H1 (cell line): Measurements from ENCODE around the gene ALG11.
A peak's percentile ranks its signal among the peaks of the same experiment; 100 is the strongest.

Experiments used
- CTCF ChIP-seq, 3 experiments: IDR thresholded peaks; 1 replicate in 2 of 3; 2 replicates in 1 of 3; pipeline versions ENCODE4 v1.5.1 to v1.6.1; 2011; ENCODE audit warnings: low read length in 3 of 3, mild to moderate bottlenecking in 3 of 3, inconsistent platforms in 2 of 3, low read depth in 1 of 3, moderate library complexity in 1 of 3; ENCODE audit not compliant: insufficient read depth in 1 of 3; ENCODE audit errors: control extremely low read depth in 1 of 3
- EGR1 ChIP-seq: IDR thresholded peaks from 2 replicates; pipeline ENCODE4 v1.6.1; 2011; ENCODE audit warnings: low read depth, low read length, borderline replicate concordance

GRCh38 chr13:52001120-52001731 lies 11.0 kb upstream of the ALG11 start:
- TF ChIP-seq CTCF (IDR thresholded peaks at IDR 0.05; ENCODE audit: control extremely low read depth in 1 of 3, insufficient read depth in 1 of 3, low read depth in 1 of 3, low read length in 3 of 3) (peak in 2 of 3 experiments; percentile 36 to 60; a peak in 2 of 4 replicates), EGR1 (no peak)
